ENCODE data around the gene OR5M8. TPM values are rescaled to one million over a fixed set of nuclear protein-coding genes. Genes with fewer than 3 reads are reported as not detected.

The OR5M8 gene
- not detected for total RNA-seq
- not detected for polyA plus RNA-seq (2013, experiment 1 of 2)
- not detected for polyA plus RNA-seq (2013, experiment 2 of 2)
- 0 to 0.06 (median 0) reads per million in 172 experiments for total RNA-seq

DNA sequence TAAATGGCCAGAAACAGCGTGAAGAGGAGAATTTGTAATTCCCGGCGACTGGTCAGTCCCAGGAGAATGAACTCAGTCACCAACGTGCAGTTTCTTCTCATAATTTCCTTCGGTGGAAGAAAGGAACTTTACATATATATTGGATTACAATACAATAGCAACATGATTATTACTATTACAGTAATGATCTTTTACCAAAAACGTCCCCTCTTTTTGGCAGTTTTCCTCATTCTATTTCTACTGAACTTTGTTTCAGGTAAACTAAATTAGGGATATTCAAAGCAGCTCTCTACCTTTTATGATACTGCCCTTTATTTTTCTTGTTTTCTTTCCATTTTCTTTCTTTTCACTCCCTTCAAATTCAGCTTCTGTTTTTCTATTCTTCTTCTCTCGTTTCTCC is at the start of gene OR5M8:
OR5M8 (minus strand) TSS at position 101 of the 400 bp plus-strand sequence; CDS start at position 101, 0 bp downstream.
- H3K27me3 Mint-ChIP-seq = no peaks in the 10 kb centered on the region
- Histone ChIP-seq H3K36me3 (ENCODE audit: insufficient read depth, low read length) (no peaks in the 10 kb centered on the region), H3K9me3 (ENCODE audit: control insufficient read depth in 1 of 2, insufficient read depth in 1 of 2, low read length in 2 of 2) (peaks cover 0 to 15% of the 10 kb centered on the region in 2 experiments), H3K4me1 (ENCODE audit: insufficient read depth, low read length) (no peaks in the 10 kb centered on the region), H3K27ac (ENCODE audit: low read depth in 1 of 2, low read length in 2 of 2) (no peak within 1 kb of the TSS), H3K27me3 (ENCODE audit: control insufficient read depth in 1 of 2, insufficient read depth in 2 of 2, low read length in 2 of 2) (no peaks in the 10 kb centered on the region), H3K4me3 (ENCODE audit: low read length) (no peak within 1 kb of the TSS)
- TF ChIP-seq, protein P1, sequence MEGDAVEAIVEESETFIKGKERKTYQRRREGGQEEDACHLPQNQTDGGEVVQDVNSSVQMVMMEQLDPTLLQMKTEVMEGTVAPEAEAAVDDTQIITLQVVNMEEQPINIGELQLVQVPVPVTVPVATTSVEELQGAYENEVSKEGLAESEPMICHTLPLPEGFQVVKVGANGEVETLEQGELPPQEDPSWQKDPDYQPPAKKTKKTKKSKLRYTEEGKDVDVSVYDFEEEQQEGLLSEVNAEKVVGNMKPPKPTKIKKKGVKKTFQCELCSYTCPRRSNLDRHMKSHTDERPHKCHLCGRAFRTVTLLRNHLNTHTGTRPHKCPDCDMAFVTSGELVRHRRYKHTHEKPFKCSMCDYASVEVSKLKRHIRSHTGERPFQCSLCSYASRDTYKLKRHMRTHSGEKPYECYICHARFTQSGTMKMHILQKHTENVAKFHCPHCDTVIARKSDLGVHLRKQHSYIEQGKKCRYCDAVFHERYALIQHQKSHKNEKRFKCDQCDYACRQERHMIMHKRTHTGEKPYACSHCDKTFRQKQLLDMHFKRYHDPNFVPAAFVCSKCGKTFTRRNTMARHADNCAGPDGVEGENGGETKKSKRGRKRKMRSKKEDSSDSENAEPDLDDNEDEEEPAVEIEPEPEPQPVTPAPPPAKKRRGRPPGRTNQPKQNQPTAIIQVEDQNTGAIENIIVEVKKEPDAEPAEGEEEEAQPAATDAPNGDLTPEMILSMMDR (IDR thresholded peaks at IDR 0.05) = no peak
- H3K36me3 Mint-ChIP-seq (ENCODE audit: low read depth) = no peaks in the 10 kb centered on the region
- ChIA-PET POLR2A (no interaction called here), CTCF (no interaction called here)
- no peaks in the 10 kb centered on the region for H3K4me1 Mint-ChIP-seq (ENCODE audit: low read depth)
- no peak within 1 kb of the TSS for H3K4me3 Mint-ChIP-seq
- peaks cover 19% of the 10 kb centered on the region for H3K9me3 Mint-ChIP-seq
- ATAC-seq (ENCODE audit: poor library complexity) (no peak), DNase-seq (no peak)
- no peak within 1 kb of the TSS for H3K27ac Mint-ChIP-seq
- intact Hi-C loops (cut with DNase I, micrococcal nuclease) = no loop called here

DNA sequence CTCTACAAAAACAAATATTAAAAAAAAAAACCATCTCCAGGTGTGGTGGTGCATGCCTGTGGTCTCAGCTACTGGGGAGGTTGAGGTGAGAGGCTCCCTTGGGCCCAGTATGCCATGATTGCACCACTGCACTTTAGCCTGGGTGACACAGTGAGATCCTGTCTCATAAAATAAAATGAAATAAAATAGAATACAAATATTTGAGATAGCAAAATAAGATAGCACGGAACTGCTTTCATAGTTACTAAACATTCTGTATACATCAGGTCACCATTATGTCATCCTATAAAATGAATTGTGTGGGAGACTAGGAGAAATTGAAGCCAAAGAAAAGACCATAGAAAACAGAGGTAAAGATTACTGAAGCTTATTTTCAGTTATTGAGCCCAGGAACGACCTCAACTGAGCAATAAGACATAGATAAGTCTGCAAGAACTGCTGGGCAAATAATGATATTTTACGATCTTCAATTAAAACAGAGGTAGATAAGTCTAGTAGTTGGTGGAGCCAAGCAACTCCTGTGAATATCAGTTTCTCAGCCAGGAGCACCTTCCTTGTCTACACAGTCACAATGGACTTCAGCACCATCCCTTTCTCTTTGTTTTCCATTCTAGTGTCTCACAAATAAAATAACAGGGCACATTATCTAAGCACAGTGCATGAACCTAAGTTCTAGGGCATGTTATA is 42.0 kb upstream of the OR5M8 start:
- H3K4me1 Mint-ChIP-seq (ENCODE audit: low read depth) = no peaks in the 10 kb centered on the region
- Histone ChIP-seq H3K9me3 (ENCODE audit: control insufficient read depth in 1 of 2, insufficient read depth in 1 of 2, low read length in 2 of 2) (no peaks in the 10 kb centered on the region), H3K4me3 (ENCODE audit: low read length) (no peak overlapping the region), H3K27me3 (ENCODE audit: control insufficient read depth in 1 of 2, insufficient read depth in 2 of 2, low read length in 2 of 2) (no peaks in the 10 kb centered on the region), H3K4me1 (ENCODE audit: insufficient read depth, low read length) (no peaks in the 10 kb centered on the region), H3K36me3 (ENCODE audit: insufficient read depth, low read length) (no peaks in the 10 kb centered on the region), H3K27ac (ENCODE audit: low read depth in 1 of 2, low read length in 2 of 2) (no peak overlapping the region)
- no peak overlapping the region for H3K27ac Mint-ChIP-seq
- H3K36me3 Mint-ChIP-seq (ENCODE audit: low read depth) = no peaks in the 10 kb centered on the region
- H3K27me3 Mint-ChIP-seq = no peaks in the 10 kb centered on the region
- ChIA-PET POLR2A (no interaction called here), CTCF (no interaction called here)
- TF ChIP-seq, protein P1 (IDR thresholded peaks at IDR 0.05) = no peak
- no peak for DNase-seq
- H3K9me3 Mint-ChIP-seq = peaks cover 4% of the 10 kb centered on the region
- intact Hi-C loops (cut with DNase I, micrococcal nuclease) = no loop called here
- no peak for ATAC-seq (ENCODE audit: poor library complexity)
- H3K4me3 Mint-ChIP-seq = no peak overlapping the region

DNA sequence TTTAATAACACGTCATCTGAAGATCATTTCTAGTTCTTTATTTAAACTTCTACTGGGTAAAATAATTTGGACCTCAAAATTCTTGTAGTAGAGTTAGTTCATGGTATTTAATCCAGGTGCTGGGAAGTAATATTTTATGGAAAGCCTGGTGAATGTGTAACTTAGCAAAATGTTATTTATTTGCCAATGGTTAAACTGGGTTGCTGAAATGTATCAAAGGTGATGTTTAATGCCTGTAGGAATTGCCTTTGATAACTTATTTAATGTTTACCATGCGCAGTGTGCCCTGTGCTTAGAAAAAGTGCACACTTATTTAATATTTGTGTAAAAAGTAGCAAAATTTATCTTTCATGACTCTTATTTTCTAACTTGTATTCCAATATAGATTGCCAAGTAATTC is 40.7 kb upstream of the OR5M8 start:
- Mint-ChIP-seq H3K9me3 (peaks cover 4% of the 10 kb centered on the region), H3K27me3 (no peaks in the 10 kb centered on the region), H3K36me3 (ENCODE audit: low read depth) (no peaks in the 10 kb centered on the region), H3K4me1 (ENCODE audit: low read depth) (no peaks in the 10 kb centered on the region), H3K4me3 (no peak overlapping the region), H3K27ac (no peak overlapping the region)
- CTCF ChIA-PET = no interaction called here
- H3K4me3 ChIP-seq (ENCODE audit: low read length) = no peak overlapping the region
- ATAC-seq (ENCODE audit: poor library complexity) (no peak), DNase-seq (no peak)
- no peaks in the 10 kb centered on the region for H3K9me3 ChIP-seq (ENCODE audit: control insufficient read depth in 1 of 2, insufficient read depth in 1 of 2, low read length in 2 of 2)
- POLR2A ChIA-PET = no interaction called here
- no peak overlapping the region for H3K27ac ChIP-seq (ENCODE audit: low read depth in 1 of 2, low read length in 2 of 2)
- H3K36me3 ChIP-seq (ENCODE audit: insufficient read depth, low read length) = no peaks in the 10 kb centered on the region
- H3K4me1 ChIP-seq (ENCODE audit: insufficient read depth, low read length) = no peaks in the 10 kb centered on the region
- intact Hi-C loops (cut with DNase I, micrococcal nuclease) = no loop called here
- no peaks in the 10 kb centered on the region for H3K27me3 ChIP-seq (ENCODE audit: control insufficient read depth in 1 of 2, insufficient read depth in 2 of 2, low read length in 2 of 2)
- TF ChIP-seq, protein P1 (IDR thresholded peaks at IDR 0.05) = no peak

All from CD4-positive, alpha-beta T cell (primary cell).